Testis (tissue), 2 donors: ENCODE measurements around the gene CEACAM6.

Experiments used
- POLR2A ChIP-seq: fragments of 450-650 bp; IDR thresholded peaks from one replicate; pipeline ENCODE4 v1.6.1; 2017; ENCODE audit warnings: antibody characterized with exemption, mild to moderate bottlenecking, moderate library complexity
- TF ChIP-seq, protein P1 (sequence below), 3 experiments: fragments of 450-650 bp in 2 of 3; fragments of 200-600 bp in 1 of 3; sonication (generic) in 1 of 3; IDR thresholded peaks; one replicate each; pipeline ENCODE4 v1.5.1; 2016 to 2019; ENCODE audit warnings: antibody characterized with exemption in 3 of 3, mild to moderate bottlenecking in 2 of 3, moderate library complexity in 1 of 3

DNA sequence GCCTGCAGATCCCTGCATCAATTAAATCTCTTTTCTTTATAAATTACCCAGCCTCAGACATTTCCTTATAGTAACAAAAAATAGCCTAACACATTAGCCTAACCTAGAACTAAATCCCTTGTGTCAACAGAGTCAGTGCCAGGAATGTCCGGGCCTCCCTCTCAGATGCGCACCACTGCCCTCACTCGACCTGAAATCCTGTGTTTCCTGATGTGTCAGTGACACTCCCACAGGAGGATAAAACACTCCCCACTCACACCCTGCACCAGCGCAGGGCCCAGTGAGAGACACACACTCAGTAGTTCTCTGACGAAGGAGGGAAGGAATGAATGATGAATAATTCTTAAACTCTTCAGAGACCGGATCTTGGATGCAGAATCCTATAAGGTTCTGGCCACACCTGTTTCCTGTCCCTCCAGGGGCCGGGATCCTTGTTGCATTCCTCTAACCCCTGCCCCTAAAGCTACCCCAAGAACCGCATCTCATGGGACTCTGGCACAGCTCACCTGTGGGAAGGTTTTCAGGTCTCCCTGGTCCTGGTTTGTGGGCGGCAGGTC is 44.2 kb downstream of the CEACAM6 start:
- TF ChIP-seq, protein P1, sequence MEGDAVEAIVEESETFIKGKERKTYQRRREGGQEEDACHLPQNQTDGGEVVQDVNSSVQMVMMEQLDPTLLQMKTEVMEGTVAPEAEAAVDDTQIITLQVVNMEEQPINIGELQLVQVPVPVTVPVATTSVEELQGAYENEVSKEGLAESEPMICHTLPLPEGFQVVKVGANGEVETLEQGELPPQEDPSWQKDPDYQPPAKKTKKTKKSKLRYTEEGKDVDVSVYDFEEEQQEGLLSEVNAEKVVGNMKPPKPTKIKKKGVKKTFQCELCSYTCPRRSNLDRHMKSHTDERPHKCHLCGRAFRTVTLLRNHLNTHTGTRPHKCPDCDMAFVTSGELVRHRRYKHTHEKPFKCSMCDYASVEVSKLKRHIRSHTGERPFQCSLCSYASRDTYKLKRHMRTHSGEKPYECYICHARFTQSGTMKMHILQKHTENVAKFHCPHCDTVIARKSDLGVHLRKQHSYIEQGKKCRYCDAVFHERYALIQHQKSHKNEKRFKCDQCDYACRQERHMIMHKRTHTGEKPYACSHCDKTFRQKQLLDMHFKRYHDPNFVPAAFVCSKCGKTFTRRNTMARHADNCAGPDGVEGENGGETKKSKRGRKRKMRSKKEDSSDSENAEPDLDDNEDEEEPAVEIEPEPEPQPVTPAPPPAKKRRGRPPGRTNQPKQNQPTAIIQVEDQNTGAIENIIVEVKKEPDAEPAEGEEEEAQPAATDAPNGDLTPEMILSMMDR (IDR thresholded peaks at IDR 0.05) = no peak
- TF ChIP-seq POLR2A = no peak
